ENCODE data around the gene TNFRSF17.

The TNFRSF17 gene

DNA sequence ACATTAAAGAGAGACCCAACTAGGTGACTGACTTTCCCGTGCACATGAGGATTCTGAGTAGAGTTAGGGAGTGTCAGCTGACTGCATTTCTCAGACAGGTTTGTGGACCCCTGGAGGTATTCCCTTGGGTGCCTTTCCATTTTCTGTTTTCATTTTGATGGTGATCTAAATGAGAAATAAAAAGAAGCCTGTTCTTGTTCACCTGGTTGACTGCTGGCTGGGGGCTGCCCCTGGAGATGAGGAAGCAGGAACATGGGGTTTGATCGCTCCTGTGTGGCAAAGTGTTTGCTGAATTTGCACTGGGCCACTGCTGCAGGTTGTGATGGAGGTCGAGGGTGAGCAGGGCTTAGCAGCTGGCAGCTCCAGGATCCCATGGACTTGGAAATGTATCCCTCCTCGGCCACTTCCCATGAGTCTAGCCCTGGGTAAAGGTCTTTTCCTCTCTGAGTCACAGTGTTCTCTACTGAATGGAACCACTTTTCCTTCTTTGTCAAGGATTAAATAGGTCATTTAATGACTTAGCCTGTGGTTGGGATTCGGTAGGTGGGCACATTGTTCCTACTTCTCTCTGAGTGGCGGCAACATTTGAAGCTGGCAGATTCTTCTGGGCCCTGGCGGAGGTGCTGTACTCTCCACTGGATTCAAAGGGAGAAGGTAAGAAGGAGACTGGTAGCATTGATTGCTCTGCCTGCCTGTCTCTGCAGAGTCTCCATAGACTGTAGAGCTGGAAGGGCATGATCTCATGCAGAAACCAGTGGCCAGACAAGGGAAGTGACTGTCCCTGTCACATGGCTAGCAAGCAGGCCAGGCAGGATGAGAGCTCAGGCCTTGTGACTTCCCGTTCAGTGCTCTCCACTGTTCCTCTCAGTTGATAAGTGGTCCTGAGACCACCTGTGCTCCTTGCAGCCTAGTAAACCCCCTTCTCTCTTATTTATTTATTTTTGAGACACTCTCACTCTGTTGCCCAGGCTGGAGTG, 29.4 kb downstream of the TNFRSF17 start:
- peak in 5 of 10 donors; percentile 42 to 93 (median 58) for DNase-seq

DNA sequence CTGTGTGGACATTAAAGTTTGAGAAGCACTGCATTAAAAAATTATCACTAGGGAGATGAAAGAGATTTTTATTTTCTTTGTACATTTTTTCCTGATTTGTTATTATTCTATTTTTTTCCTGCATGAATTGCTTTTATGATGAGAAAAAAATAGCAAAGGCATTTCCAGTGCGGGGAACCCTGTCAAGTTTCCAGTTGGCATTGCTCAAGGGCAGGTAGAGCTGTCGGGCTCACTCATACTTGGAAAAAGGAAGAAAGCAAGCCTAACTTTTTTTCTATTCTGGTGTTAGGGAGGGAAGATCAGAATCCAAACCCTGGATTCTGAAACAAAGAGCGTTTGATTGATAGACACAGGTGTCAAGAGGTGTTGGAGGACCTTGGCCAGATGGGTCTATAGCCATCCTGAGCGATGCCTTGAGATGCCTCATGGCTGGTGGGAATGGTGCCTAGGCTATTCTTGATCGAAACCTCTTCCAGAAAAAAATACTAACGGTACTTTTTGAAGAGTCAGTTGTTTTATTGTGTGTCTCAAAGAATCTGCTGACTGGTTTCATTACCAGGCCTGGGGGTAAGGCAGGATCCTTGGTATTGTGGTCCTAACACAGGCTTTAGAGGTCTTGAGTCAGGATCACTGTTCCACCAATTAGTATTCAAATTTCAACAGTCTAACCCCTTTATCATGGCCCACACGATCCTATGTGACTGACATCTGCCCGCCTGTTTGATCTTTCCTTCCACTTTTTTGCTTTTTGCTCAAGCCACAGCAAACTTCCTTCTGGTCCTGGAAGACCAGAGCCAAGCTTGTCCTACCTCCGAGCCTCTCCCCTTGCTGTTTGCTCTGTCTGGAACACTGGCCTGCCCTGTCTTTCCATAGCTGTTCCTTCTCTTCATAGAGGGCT, 31.7 kb downstream of the TNFRSF17 start:
- intact Hi-C loops (cut with DNase I), result no loop called here
- DNase-seq, result no peak

More for the DNA sequence above, 29.4 kb downstream of the TNFRSF17 start:
- intact Hi-C loops (cut with DNase I), result no loop called here

DNA sequence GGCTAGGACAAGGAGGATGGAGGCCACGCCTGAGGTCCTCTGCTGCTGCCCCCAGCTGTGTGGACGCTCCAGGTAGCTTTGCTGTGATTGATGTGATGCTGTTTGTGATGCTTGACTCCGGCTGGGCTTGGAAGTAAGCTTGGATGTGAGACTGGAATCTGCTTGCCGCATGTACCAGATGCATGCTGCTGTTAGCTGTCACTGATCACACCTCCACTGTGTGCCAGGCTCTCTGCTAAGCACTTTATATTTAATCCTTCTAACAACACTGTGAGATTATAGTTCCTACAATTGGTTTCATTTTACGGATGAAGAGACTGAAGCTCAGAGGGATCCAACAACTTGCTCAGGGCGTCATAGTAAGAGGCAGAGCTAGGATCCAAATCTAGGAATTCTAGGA, 35.0 kb downstream of the TNFRSF17 start:
- intact Hi-C loops (cut with DNase I), result no loop called here
- no peak for DNase-seq

DNA sequence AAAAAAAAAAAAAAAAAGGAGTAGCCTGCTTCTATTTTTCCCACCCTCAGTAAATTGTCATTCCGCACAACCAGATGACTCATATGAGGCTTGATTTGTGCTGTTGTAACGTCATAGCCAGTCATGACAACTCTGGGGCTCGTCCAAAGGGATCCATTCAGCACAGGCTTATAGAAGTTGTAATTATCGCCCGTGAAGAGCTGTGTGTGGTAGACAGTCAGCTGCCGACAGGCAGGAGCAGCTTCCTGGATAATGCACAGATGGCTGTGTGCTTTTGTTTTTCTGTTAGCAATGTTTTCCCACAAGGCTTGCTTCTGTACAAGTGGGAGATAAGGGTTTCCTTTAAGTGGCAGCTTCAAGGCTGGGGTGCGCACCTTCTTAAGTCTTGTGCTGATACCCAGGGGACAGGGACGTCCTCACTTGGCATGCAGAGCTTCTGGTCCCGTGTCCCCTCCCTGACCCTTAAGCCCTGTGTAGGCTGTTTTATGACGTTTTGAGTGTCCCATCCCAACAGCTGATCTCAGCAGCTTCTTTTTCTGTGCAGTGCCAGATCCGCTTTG, 37.5 kb downstream of the TNFRSF17 start:
- DNase-seq, result peak in 2 of 10 donors; percentile 17 to 22
- intact Hi-C loops (cut with DNase I), result no loop called here

DNA sequence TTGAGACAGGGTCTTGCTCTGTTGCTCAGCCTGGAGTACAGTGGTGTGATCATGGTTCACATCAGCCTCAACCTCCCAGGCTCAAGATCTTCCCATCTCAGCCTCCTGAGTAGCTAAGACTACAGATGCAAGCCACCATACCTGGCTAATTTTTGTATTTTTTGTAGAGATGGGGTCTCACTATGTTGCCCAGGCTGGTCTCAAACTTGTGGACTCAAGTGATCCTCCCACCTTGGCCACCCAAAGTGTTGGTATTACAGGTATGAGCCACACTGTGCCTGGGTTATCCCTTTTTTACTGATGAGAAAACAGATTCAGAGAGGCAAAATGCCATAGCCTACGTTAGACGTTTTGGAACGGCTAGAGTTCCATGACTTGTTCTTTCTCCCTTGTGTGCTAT, 41.6 kb downstream of the TNFRSF17 start:
- no peak for DNase-seq
- intact Hi-C loops (cut with DNase I), result no loop called here

DNA sequence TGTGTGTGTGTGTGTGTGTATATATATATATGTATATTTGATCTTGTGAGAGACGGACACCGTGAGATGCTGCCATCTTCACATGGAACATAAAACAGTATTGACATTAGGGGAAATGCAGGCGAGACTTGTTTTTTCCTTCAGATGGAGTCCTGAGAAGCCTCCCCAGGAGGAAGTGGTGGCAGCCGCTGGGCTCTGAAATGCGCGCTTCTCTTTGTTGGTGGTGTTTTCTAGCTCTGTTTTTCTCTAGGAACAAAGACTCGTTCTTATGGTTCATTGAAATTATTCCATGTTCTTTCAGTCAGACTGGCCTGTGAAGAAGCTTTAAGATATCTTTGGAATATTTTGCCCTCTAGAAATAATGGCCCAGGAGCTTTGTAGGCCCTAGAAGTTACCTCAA, 44.5 kb downstream of the TNFRSF17 start:
- intact Hi-C loops (cut with DNase I), result no loop called here

DNA sequence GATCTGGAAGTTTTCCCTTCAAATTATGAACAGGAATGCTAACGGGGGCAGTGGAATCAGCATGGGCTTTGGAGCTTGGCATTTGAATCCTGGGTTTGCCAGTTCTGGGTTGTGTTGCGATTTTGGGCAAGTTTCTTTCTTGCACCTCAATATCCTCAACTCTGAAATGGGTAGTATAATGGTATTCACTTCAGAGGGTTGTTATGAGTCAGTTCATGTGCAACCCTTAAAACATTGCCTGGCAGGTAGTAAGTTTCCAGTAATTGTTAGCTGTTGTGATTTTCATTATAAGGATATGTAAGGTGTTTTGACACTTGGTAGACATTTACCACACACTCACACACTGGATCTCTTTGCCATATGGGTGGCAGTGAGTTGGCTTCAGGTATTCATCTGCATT, 44.9 kb downstream of the TNFRSF17 start:
- intact Hi-C loops (cut with DNase I), result no loop called here
- DNase-seq, result no peak

More for the DNA sequence above, 44.5 kb downstream of the TNFRSF17 start:
- peak in 1 of 10 donors; percentile 42 for DNase-seq

DNA sequence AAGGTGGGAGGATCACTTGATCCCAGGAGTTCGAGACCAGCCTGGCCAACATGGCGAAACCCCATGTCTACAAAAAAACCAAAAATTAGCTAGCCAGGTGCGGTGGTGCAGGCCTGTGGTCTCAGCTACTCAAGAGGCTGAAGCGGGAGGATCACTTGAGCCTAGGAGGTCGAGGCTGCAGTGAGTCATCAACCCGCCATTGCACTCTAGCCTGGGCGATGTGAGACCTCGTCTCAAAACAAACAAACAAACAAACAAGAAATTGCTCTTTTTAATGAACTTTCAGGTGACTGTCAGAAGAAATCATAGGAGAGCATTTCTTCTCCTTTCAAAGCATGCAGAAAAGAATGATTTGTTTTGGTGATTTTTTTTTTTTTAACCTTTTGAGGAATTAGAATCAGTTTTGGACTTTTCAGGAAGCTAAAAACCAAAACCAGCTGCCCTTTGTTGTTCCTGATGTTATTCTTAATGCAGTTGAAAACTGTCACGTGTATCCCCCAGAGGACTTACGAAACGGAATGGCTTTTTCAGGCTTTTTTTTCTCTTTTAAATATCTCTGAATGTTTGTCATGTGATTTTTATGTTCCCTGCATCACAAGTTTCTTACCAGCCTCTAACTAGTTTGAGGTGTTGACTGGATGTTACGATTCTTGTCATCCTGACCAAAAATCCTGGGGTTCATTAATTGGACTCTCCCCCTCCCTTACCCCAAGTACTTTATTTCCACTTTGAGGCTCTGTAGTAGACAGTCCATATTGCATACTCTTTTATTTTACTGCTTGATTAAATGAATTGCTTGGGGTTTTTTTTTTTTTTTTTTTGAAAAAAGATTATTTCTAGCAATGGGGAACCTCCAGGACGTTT, 45.6 kb downstream of the TNFRSF17 start:
- intact Hi-C loops (cut with DNase I), result no loop called here
- DNase-seq, result no peak

DNA sequence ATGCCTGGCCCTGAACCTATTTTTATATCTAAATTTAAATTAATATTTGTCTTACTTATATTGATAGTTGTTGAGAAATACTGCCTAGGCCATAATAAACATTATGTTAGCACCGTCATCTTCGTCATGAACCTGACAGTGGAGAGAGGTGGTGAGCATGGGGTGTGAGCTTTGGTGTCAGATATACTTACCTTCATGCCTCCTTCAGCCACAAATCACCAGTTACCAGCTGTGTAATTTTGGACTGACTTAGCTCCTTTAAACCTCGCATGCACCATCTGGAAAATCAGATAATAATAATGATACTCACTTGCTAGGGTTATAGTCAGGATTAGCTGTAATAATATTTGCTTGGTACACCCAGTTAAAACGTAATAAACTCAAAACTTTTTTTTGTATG, 46.6 kb downstream of the TNFRSF17 start:
- intact Hi-C loops (cut with DNase I), result no loop called here
- DNase-seq, result no peak

DNA sequence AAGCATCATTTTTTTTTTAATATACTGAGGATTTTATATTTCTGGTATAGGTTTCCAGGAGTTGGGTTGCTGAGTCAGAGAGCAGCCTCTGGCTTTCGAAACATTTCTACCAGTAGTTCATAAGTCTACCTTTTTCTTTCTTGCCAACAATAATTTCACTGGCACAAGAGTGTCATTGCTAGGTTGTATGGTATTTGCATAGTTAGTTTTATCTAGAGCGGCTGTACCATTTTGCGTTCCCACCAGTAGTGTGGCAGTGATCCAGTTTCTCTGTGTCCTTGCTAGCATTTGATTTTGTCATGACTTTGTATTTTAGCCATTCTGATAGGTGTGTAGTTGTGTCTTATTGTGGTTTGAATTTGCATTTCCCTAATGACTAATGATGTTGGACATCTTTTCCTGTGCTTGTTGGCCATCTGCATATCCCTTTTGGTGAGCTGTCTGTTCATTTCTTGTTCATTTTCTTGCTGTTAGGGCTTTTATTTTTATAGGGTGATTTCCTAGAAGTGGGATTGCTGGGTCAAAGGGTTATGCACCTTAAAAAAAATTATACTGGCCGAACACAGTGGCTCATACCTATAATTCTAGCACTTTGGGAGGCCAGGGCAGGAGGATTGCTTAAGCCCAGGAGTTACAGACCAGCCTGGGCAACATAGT, 51.4 kb downstream of the TNFRSF17 start:
- intact Hi-C loops (cut with DNase I), result no loop called here
- no peak for DNase-seq

DNA sequence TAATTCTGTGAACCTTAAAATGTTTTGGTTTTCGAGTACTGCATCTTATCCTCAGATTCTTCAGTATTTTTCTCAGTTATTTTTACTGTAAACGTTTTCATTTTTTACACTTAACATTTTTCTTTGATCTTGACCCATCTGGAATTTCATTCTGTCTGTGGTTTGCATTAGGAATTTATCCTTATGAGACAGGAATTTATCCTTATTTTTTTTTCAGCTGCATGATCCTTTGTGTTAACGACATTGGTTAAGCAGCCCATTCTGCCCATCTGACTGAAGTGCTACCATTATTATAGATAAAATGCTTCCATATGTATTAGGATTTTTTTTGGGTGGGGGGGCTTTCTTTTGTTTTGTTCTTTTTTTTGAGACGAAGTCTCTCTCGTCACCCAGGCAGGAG, 52.5 kb downstream of the TNFRSF17 start:
- DNase-seq, result no peak
- intact Hi-C loops (cut with DNase I), result no loop called here
